Hepatocyte (in vitro differentiated cells): ENCODE data around the gene RPH3AL. TPM values are rescaled to one million over a fixed set of nuclear protein-coding genes. Genes with fewer than 3 reads are reported as not detected.

Experiments used
- DNase-seq: peaks from one replicate; pipeline ENCODE4 v3.0.0-alpha.2; 2016; ENCODE audit warnings: low spot score
- H2AFZ ChIP-seq: fragments of 200-600 bp; sonication (generic); 2 replicates; pipeline ENCODE4 v1.6.0; 2016; ENCODE audit warnings: antibody characterized with exemption, mild to moderate bottlenecking
- H3K27ac ChIP-seq: fragments of 200-600 bp; sonication (generic); 2 replicates; pipeline ENCODE4 v1.5.1; 2016; ENCODE audit warnings: mild to moderate bottlenecking
- H3K27me3 ChIP-seq: fragments of 200-600 bp; sonication (generic); 2 replicates; pipeline ENCODE4 v1.6.1; 2016
- H3K36me3 ChIP-seq: fragments of 200-600 bp; sonication (generic); replicated peaks from 2 replicates; pipeline ENCODE4 v1.5.1; 2016; ENCODE audit warnings: low read depth; ENCODE audit not compliant: insufficient read depth
- H3K4me1 ChIP-seq: fragments of 200-600 bp; sonication (generic); 2 replicates; pipeline ENCODE4 v1.5.1; 2016; ENCODE audit warnings: mild to moderate bottlenecking, moderate library complexity; ENCODE audit not compliant: insufficient read depth
- H3K4me2 ChIP-seq: fragments of 200-600 bp; sonication (generic); 2 replicates; pipeline ENCODE4 v1.6.0; 2016
- H3K4me3 ChIP-seq: fragments of 200-600 bp; sonication (generic); 2 replicates; pipeline ENCODE4 v1.5.1; 2016; ENCODE audit warnings: mild to moderate bottlenecking
- H3K79me2 ChIP-seq: fragments of 200-600 bp; sonication (generic); 2 replicates; pipeline ENCODE4 v1.6.0; 2017; ENCODE audit warnings: mild to moderate bottlenecking
- H3K9me2 ChIP-seq: fragments of 200-600 bp; sonication (generic); replicated peaks from 2 replicates; pipeline ENCODE4 v1.6.0; 2017; ENCODE audit warnings: mild to moderate bottlenecking; ENCODE audit not compliant: insufficient read depth
- H3K9me3 ChIP-seq: fragments of 200-600 bp; sonication (generic); 2 replicates; pipeline ENCODE4 v1.5.1; 2016; ENCODE audit warnings: low read depth, mild to moderate bottlenecking
- H4K20me1 ChIP-seq: fragments of 200-600 bp; sonication (generic); 2 replicates; pipeline ENCODE4 v1.6.0; 2016; ENCODE audit warnings: mild to moderate bottlenecking; ENCODE audit not compliant: insufficient read depth, poor library complexity, severe bottlenecking
- CTCF ChIP-seq: fragments of 200-600 bp; sonication (generic); IDR thresholded peaks from 2 replicates; pipeline ENCODE4 v1.5.1; 2016; ENCODE audit warnings: antibody characterized with exemption, mild to moderate bottlenecking; ENCODE audit not compliant: poor library complexity
- EZH2 ChIP-seq: fragments of 200-600 bp; sonication (generic); IDR thresholded peaks from 2 replicates; pipeline ENCODE4 v1.6.1; 2016; ENCODE audit warnings: antibody characterized with exemption, mild to moderate bottlenecking, borderline replicate concordance
- EZH2phosphoT487 ChIP-seq: fragments of 200-600 bp; sonication (generic); IDR thresholded peaks from one replicate; pipeline ENCODE4 v1.6.1; 2018; ENCODE audit warnings: antibody characterized with exemption, mild to moderate bottlenecking, low read depth, moderate library complexity; ENCODE audit not compliant: unreplicated experiment, severe bottlenecking
- WGBS: methylation state at CpG from one replicate; pipeline ENCODE4 v1.1.6; 2016; ENCODE audit warnings: low lambda C conversion rate; ENCODE audit errors: missing lambda C conversion rate; 5-methylcytosine and 5-hydroxymethylcytosine counted together
- polyA plus RNA-seq: library from polyadenylated mRNA; unstranded; fragments of >200 nt; fragmentation: Nextera tagmentation; extraction: Ambion mirVana; gene quantifications from 2 replicates; pipeline ENCODE4 v1.2.1, GENCODE V29; 2016
- total RNA-seq: library from RNA; depleted of rRNA; stranded (reverse); fragments of >200 nt; gene quantifications from 2 replicates; pipeline ENCODE4 v1.2.3, GENCODE V29; 2014

RPH3AL gene
- total and polyA plus RNA-seq, 2 experiments from 2014 or later: 7.0 to 7.6 TPM

GRCh38 chr17:260944-261343 is 91.7 kb downstream of the RPH3AL start:
- DNase-seq: no peak
- no peaks in the 10 kb centered on the region for H3K27me3 ChIP-seq
- no peak overlapping the region for H2AFZ ChIP-seq
- no peak overlapping the region for H3K4me2 ChIP-seq
- 90% methylated on average over 4 of the region's 4 CpGs for WGBS
- H3K4me3 ChIP-seq: no peak overlapping the region
- H3K9me2 ChIP-seq: no peaks in the 10 kb centered on the region
- no peaks in the 10 kb centered on the region for H4K20me1 ChIP-seq
- no peaks in the 10 kb centered on the region for H3K9me3 ChIP-seq
- TF ChIP-seq CTCF: no peak
- no peak for TF ChIP-seq EZH2phosphoT487
- no peak for TF ChIP-seq EZH2
- no peaks in the 10 kb centered on the region for H3K36me3 ChIP-seq
- H3K27ac ChIP-seq: no peak overlapping the region
- no peaks in the 10 kb centered on the region for H3K79me2 ChIP-seq
- H3K4me1 ChIP-seq: no peaks in the 10 kb centered on the region

- no peaks in the 10 kb centered on the region for H3K79me2 ChIP-seq
- no peak overlapping the region for H3K4me2 ChIP-seq
- no peaks in the 10 kb centered on the region for H3K4me1 ChIP-seq
- TF ChIP-seq EZH2 (no peak), EZH2phosphoT487 (no peak), CTCF (no peak)
- no peaks in the 10 kb centered on the region for H3K9me2 ChIP-seq
- no peaks in the 10 kb centered on the region for H3K36me3 ChIP-seq
- no peaks in the 10 kb centered on the region for H4K20me1 ChIP-seq
- no peaks in the 10 kb centered on the region for H3K9me3 ChIP-seq
- no peak overlapping the region for H3K4me3 ChIP-seq
- no peak for DNase-seq
- WGBS: 65% methylated on average over 15 of the region's 15 CpGs
- no peaks in the 10 kb centered on the region for H3K27me3 ChIP-seq
- H2AFZ ChIP-seq: no peak overlapping the region
- H3K27ac ChIP-seq: no peak overlapping the region
These were observed 92.4 kb downstream of the RPH3AL start for GRCh38 chr17:260031-260791.

- no peaks in the 10 kb centered on the region for H3K9me3 ChIP-seq
- H3K27ac ChIP-seq: no peak overlapping the region
- no peaks in the 10 kb centered on the region for H3K36me3 ChIP-seq
- H3K27me3 ChIP-seq: no peaks in the 10 kb centered on the region
- TF ChIP-seq EZH2 (no peak), EZH2phosphoT487 (no peak), CTCF (no peak)
- H3K79me2 ChIP-seq: no peaks in the 10 kb centered on the region
- H4K20me1 ChIP-seq: no peaks in the 10 kb centered on the region
- no peaks in the 10 kb centered on the region for H3K4me1 ChIP-seq
- no peaks in the 10 kb centered on the region for H3K9me2 ChIP-seq
- no peak overlapping the region for H2AFZ ChIP-seq
- H3K4me3 ChIP-seq: no peak overlapping the region
- DNase-seq: no peak
- 74% methylated on average over 22 of the region's 22 CpGs for whole genome bisulfite sequencing
- H3K4me2 ChIP-seq: no peak overlapping the region
These were observed 93.1 kb downstream of the RPH3AL start for GRCh38 chr17:259341-259976.
